Tibial nerve (tissue), 4 donors: ENCODE data around the gene MAP4K1.

Source experiments
- CTCF ChIP-seq, 5 experiments: fragments of 200-600 bp in 3 of 5; fragments of 450-650 bp in 2 of 5; sonication (generic) in 3 of 5; IDR thresholded peaks; one replicate each; pipeline ENCODE4 v1.5.1; 2016 to 2019; ENCODE audit warnings: antibody characterized with exemption in 5 of 5, mild to moderate bottlenecking in 3 of 5, moderate library complexity in 2 of 5
- EP300 ChIP-seq, 2 donors: sonication (generic); formaldehyde crosslinking; IDR thresholded peaks; one replicate each; pipeline ENCODE4 v1.6.1; 2017; ENCODE audit warnings: antibody characterized with exemption in 2 of 2, mild to moderate bottlenecking in 1 of 2
- POLR2A ChIP-seq, 2 donors: fragments of 450-650 bp; IDR thresholded peaks; one replicate each; pipeline ENCODE4 v1.6.1; 2017; ENCODE audit warnings: antibody characterized with exemption in 2 of 2, mild to moderate bottlenecking in 2 of 2, moderate library complexity in 2 of 2

- no peak for TF ChIP-seq CTCF (IDR thresholded peaks at IDR 0.05)
- no peak for TF ChIP-seq EP300 (IDR thresholded peaks at IDR 0.05)
- TF ChIP-seq POLR2A (IDR thresholded peaks at IDR 0.05): no peak
Measured at GRCh38 chr19:38539751-38540150, 78.0 kb downstream of the MAP4K1 start.
